Mucosa of stomach (tissue), 1 donor: ENCODE data around the gene HEBP1.

ENCODE experiments used
- H3K27me3 ChIP-seq: one replicate; pipeline ENCODE4 v1.7.0; 2013; ENCODE audit warnings: mild to moderate bottlenecking, low read length; ENCODE audit not compliant: control insufficient read depth, insufficient read depth
- H3K36me3 ChIP-seq: one replicate; pipeline ENCODE4 v1.7.0; 2013; ENCODE audit warnings: low read length; ENCODE audit not compliant: control insufficient read depth, insufficient read depth
- H3K4me1 ChIP-seq: one replicate; pipeline ENCODE4 v1.7.0; 2013; ENCODE audit warnings: mild to moderate bottlenecking, low read length; ENCODE audit not compliant: control insufficient read depth, insufficient read depth
- H3K4me3 ChIP-seq: one replicate; pipeline ENCODE4 v1.7.0; 2013; ENCODE audit warnings: low read length
- H3K9ac ChIP-seq: one replicate; pipeline ENCODE4 v1.7.0; 2013; ENCODE audit warnings: mild to moderate bottlenecking, low read length, moderate library complexity
- H3K9me3 ChIP-seq: one replicate; pipeline ENCODE4 v1.7.0; 2013; ENCODE audit warnings: mild to moderate bottlenecking, low read length, moderate library complexity; ENCODE audit not compliant: control insufficient read depth
- donor health status: Pancreatic carcinoma.

HEBP1 gene

GRCh38 chr12:12997734-12998133 lies 2.3 kb downstream of the HEBP1 start:
- Histone ChIP-seq H3K9me3 (no peaks in the 10 kb centered on the region), H3K9ac (no peak overlapping the region), H3K27me3 (peaks cover 25% of the 10 kb centered on the region), H3K4me3 (no peak overlapping the region), H3K4me1 (peaks cover 30% of the 10 kb centered on the region), H3K36me3 (no peaks in the 10 kb centered on the region)

- Histone ChIP-seq H3K4me1 (peaks cover 30% of the 10 kb centered on the region), H3K9me3 (no peaks in the 10 kb centered on the region), H3K36me3 (no peaks in the 10 kb centered on the region), H3K9ac (no peak overlapping the region), H3K27me3 (peaks cover 19% of the 10 kb centered on the region), H3K4me3 (no peak overlapping the region)
Measured at GRCh38 chr12:12997156-12997555, 2.9 kb downstream of the HEBP1 start.

GRCh38 chr12:12996209-12996608 lies 3.9 kb downstream of the HEBP1 start:
- Histone ChIP-seq H3K4me1 (peaks cover 25% of the 10 kb centered on the region), H3K4me3 (no peak overlapping the region), H3K27me3 (peaks cover 12% of the 10 kb centered on the region), H3K9ac (no peak overlapping the region), H3K9me3 (no peaks in the 10 kb centered on the region), H3K36me3 (no peaks in the 10 kb centered on the region)

- Histone ChIP-seq H3K9ac (no peak overlapping the region), H3K9me3 (no peaks in the 10 kb centered on the region), H3K4me3 (no peak overlapping the region), H3K36me3 (no peaks in the 10 kb centered on the region), H3K4me1 (peaks cover 25% of the 10 kb centered on the region), H3K27me3 (peaks cover 12% of the 10 kb centered on the region)
Measured at GRCh38 chr12:12995088-12995487, 5.0 kb downstream of the HEBP1 start.

- Histone ChIP-seq H3K9me3 (no peaks in the 10 kb centered on the region), H3K27me3 (peaks cover 6% of the 10 kb centered on the region), H3K4me3 (no peak overlapping the region), H3K9ac (no peak overlapping the region), H3K4me1 (peaks cover 11% of the 10 kb centered on the region), H3K36me3 (no peaks in the 10 kb centered on the region)
Measured at GRCh38 chr12:12993367-12993766, 6.7 kb downstream of the HEBP1 start.

- Histone ChIP-seq H3K4me3 (no peak overlapping the region), H3K9me3 (no peaks in the 10 kb centered on the region), H3K27me3 (peaks cover 5% of the 10 kb centered on the region), H3K4me1 (peaks cover 6% of the 10 kb centered on the region), H3K36me3 (no peaks in the 10 kb centered on the region), H3K9ac (no peak overlapping the region)
Measured at GRCh38 chr12:12992418-12993130, 7.5 kb downstream of the HEBP1 start.

- H3K9ac ChIP-seq = no peak overlapping the region
- H3K36me3 ChIP-seq = no peaks in the 10 kb centered on the region
- H3K4me3 ChIP-seq = no peak overlapping the region
- no peaks in the 10 kb centered on the region for H3K4me1 ChIP-seq
- H3K9me3 ChIP-seq = no peaks in the 10 kb centered on the region
- H3K27me3 ChIP-seq = no peaks in the 10 kb centered on the region
Measured at GRCh38 chr12:12990700-12991468, 9.2 kb downstream of the HEBP1 start.

GRCh38 chr12:12987421-12987820 lies 12.6 kb downstream of the HEBP1 start:
- H3K9me3 ChIP-seq = no peaks in the 10 kb centered on the region
- H3K4me3 ChIP-seq = no peak overlapping the region
- no peaks in the 10 kb centered on the region for H3K36me3 ChIP-seq
- H3K4me1 ChIP-seq = no peaks in the 10 kb centered on the region
- no peaks in the 10 kb centered on the region for H3K27me3 ChIP-seq
- no peak overlapping the region for H3K9ac ChIP-seq

- H3K27me3 ChIP-seq = no peaks in the 10 kb centered on the region
- no peaks in the 10 kb centered on the region for H3K36me3 ChIP-seq
- H3K9ac ChIP-seq = no peak overlapping the region
- no peak overlapping the region for H3K4me3 ChIP-seq
- H3K9me3 ChIP-seq = no peaks in the 10 kb centered on the region
- H3K4me1 ChIP-seq = no peaks in the 10 kb centered on the region
Measured at GRCh38 chr12:12986775-12987331, 13.2 kb downstream of the HEBP1 start.

GRCh38 chr12:12985817-12986408 lies 14.2 kb downstream of the HEBP1 start:
- Histone ChIP-seq H3K9me3 (no peaks in the 10 kb centered on the region), H3K27me3 (no peaks in the 10 kb centered on the region), H3K36me3 (no peaks in the 10 kb centered on the region), H3K9ac (no peak overlapping the region), H3K4me3 (no peak overlapping the region), H3K4me1 (no peaks in the 10 kb centered on the region)

GRCh38 chr12:12984149-12984548 lies 15.9 kb downstream of the HEBP1 start:
- H3K9me3 ChIP-seq = no peaks in the 10 kb centered on the region
- H3K27me3 ChIP-seq = no peaks in the 10 kb centered on the region
- no peaks in the 10 kb centered on the region for H3K36me3 ChIP-seq
- no peak overlapping the region for H3K9ac ChIP-seq
- no peak overlapping the region for H3K4me3 ChIP-seq
- no peaks in the 10 kb centered on the region for H3K4me1 ChIP-seq

- no peaks in the 10 kb centered on the region for H3K36me3 ChIP-seq
- no peaks in the 10 kb centered on the region for H3K4me1 ChIP-seq
- H3K9me3 ChIP-seq = no peaks in the 10 kb centered on the region
- no peak overlapping the region for H3K4me3 ChIP-seq
- no peak overlapping the region for H3K9ac ChIP-seq
- H3K27me3 ChIP-seq = no peaks in the 10 kb centered on the region
Measured at GRCh38 chr12:12983420-12984035, 16.5 kb downstream of the HEBP1 start.
